ENCODE measurements around the gene PBOV1.

The PBOV1 gene

DNA sequence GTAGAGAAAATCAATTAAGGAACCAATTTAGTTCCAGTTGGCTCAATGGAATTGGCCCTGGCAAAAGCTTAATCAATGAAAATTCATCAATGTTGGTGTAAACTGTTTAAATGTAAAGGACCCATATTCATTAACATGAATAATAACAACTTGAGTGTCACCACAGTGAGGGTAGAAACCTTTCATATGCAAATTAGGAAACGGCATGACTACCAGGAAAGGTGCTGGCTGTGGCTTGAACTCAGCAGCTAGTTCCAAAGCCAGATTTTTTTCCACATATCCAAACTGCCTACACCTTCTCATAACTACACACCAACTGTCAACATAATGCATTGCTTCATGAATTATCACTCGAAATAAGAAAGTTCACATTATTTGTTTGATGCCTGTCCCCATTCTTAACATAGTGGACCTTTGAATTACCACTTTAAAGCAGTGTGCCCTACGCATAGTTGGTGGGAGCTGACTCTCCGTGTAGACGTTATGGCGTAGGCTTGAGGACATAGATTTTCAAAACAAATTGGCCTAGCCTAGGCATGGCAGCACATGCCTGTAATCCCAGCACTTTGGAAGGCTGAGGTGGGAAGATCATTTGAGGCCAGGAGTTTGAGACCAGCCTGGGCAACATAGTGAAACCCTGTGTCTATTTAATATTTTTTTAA is 19.7 kb downstream of the PBOV1 start:
- no peaks in the 10 kb centered on the region for H4K20me1 ChIP-seq (ENCODE audit: low read depth, low read length)
- H3K79me2 ChIP-seq (ENCODE audit: insufficient read depth, low read length), result no peaks in the 10 kb centered on the region
- H3F3A ChIP-seq (ENCODE audit: insufficient read depth), result no peaks in the 10 kb centered on the region
- H3K4me3 ChIP-seq (ENCODE audit: insufficient read depth, low read length, poor library complexity, severe bottlenecking), result no peak overlapping the region
- H3K4me2 ChIP-seq (ENCODE audit: low read depth, low read length, poor library complexity, severe bottlenecking), result no peak overlapping the region
- no peaks in the 10 kb centered on the region for H3K9me2 ChIP-seq (replicated peaks; ENCODE audit: insufficient read depth, low read length)
- H3K9me3 ChIP-seq (ENCODE audit: insufficient read depth, low read length), result no peaks in the 10 kb centered on the region
- H3K27ac ChIP-seq (ENCODE audit: low read depth, low read length), result no peak overlapping the region
- TF ChIP-seq EZH2phosphoT487 (conservative IDR thresholded peaks at IDR 0.05; ENCODE audit: low read length), result no peak
- TF ChIP-seq, protein P1, sequence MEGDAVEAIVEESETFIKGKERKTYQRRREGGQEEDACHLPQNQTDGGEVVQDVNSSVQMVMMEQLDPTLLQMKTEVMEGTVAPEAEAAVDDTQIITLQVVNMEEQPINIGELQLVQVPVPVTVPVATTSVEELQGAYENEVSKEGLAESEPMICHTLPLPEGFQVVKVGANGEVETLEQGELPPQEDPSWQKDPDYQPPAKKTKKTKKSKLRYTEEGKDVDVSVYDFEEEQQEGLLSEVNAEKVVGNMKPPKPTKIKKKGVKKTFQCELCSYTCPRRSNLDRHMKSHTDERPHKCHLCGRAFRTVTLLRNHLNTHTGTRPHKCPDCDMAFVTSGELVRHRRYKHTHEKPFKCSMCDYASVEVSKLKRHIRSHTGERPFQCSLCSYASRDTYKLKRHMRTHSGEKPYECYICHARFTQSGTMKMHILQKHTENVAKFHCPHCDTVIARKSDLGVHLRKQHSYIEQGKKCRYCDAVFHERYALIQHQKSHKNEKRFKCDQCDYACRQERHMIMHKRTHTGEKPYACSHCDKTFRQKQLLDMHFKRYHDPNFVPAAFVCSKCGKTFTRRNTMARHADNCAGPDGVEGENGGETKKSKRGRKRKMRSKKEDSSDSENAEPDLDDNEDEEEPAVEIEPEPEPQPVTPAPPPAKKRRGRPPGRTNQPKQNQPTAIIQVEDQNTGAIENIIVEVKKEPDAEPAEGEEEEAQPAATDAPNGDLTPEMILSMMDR (IDR thresholded peaks at IDR 0.05; ENCODE audit: insufficient read depth, low read length, poor library complexity, severe bottlenecking), result no peak
- no peaks in the 10 kb centered on the region for H3K36me3 ChIP-seq (ENCODE audit: low read length)
- no peaks in the 10 kb centered on the region for H3K27me3 ChIP-seq (ENCODE audit: low read length)
- H2AFZ ChIP-seq (ENCODE audit: low read depth, low read length, severe bottlenecking), result no peak overlapping the region
- no peak overlapping the region for H3K9ac ChIP-seq (ENCODE audit: low read length)

DNA sequence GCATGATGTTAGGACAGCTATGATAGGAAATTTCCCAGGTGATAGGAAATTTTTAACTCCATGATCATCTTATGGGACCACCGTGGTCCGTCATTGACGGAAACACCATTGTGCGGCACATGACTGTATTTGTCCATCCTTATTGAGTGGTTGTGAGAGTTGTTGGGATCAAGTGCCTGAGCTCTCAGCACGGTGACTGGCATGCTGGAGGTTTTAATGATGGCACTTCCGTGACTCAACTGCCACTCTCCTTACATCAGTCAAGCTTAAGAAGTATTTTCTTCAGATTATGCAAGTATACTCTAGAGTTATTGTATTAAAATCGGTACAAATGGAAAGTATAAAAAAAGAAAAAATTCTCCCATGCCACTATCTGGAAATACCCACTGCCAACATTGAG is 20.7 kb downstream of the PBOV1 start:
- Histone ChIP-seq H3K27ac (ENCODE audit: low read depth, low read length) (no peak overlapping the region), H3K9me2 (replicated peaks; ENCODE audit: insufficient read depth, low read length) (no peaks in the 10 kb centered on the region), H3F3A (ENCODE audit: insufficient read depth) (no peaks in the 10 kb centered on the region), H2AFZ (ENCODE audit: low read depth, low read length, severe bottlenecking) (no peak overlapping the region), H3K4me3 (ENCODE audit: insufficient read depth, low read length, poor library complexity, severe bottlenecking) (no peak overlapping the region), H3K79me2 (ENCODE audit: insufficient read depth, low read length) (no peaks in the 10 kb centered on the region), H3K4me2 (ENCODE audit: low read depth, low read length, poor library complexity, severe bottlenecking) (no peak overlapping the region), H4K20me1 (ENCODE audit: low read depth, low read length) (no peaks in the 10 kb centered on the region), H3K36me3 (ENCODE audit: low read length) (no peaks in the 10 kb centered on the region), H3K27me3 (ENCODE audit: low read length) (no peaks in the 10 kb centered on the region), H3K9me3 (ENCODE audit: insufficient read depth, low read length) (no peaks in the 10 kb centered on the region), H3K9ac (ENCODE audit: low read length) (no peak overlapping the region)
- TF ChIP-seq EZH2phosphoT487 (conservative IDR thresholded peaks at IDR 0.05; ENCODE audit: low read length), result no peak
- TF ChIP-seq, protein P1 (IDR thresholded peaks at IDR 0.05; ENCODE audit: insufficient read depth, low read length, poor library complexity, severe bottlenecking), result no peak

DNA sequence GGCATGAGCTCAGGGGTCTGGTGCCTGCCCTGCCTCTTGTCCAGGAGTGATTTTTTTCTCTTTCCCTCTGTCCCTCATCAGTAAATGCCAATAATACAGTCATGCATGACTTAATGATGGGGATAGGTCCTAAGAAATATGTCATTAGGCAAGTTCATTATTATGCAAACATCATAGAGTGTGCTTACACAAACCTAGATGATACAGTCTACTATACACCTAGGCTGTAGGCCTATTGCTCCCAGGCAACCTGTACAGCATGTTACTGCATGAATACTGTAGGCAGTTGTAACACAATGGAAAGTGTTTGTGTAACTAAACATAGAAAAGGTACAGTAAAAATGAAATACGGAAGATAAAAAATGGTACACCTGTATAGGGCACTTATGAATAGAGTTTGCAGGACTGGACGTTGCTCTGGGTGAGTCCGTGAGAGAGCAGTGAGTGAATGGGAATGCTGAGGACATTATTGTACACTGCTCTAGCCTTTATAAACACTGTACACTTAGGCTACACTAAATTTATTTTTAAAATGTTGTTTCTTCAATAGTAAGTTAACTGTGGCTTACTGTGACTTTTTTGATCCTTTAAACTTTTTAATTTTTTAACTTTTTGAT is 22.1 kb downstream of the PBOV1 start:
- H3K4me3 ChIP-seq (ENCODE audit: insufficient read depth, low read length, poor library complexity, severe bottlenecking), result no peak overlapping the region
- no peaks in the 10 kb centered on the region for H3K79me2 ChIP-seq (ENCODE audit: insufficient read depth, low read length)
- no peak overlapping the region for H3K27ac ChIP-seq (ENCODE audit: low read depth, low read length)

More for the DNA sequence above, 22.1 kb downstream of the PBOV1 start:
- TF ChIP-seq, protein P1 (IDR thresholded peaks at IDR 0.05; ENCODE audit: insufficient read depth, low read length, poor library complexity, severe bottlenecking), result no peak
- no peak for TF ChIP-seq EZH2phosphoT487 (conservative IDR thresholded peaks at IDR 0.05; ENCODE audit: low read length)
- Histone ChIP-seq H2AFZ (ENCODE audit: low read depth, low read length, severe bottlenecking) (no peak overlapping the region), H3F3A (ENCODE audit: insufficient read depth) (no peaks in the 10 kb centered on the region), H3K4me2 (ENCODE audit: low read depth, low read length, poor library complexity, severe bottlenecking) (no peak overlapping the region), H3K9ac (ENCODE audit: low read length) (no peak overlapping the region), H3K9me3 (ENCODE audit: insufficient read depth, low read length) (no peaks in the 10 kb centered on the region), H4K20me1 (ENCODE audit: low read depth, low read length) (no peaks in the 10 kb centered on the region), H3K36me3 (ENCODE audit: low read length) (no peaks in the 10 kb centered on the region), H3K27me3 (ENCODE audit: low read length) (no peaks in the 10 kb centered on the region), H3K9me2 (replicated peaks; ENCODE audit: insufficient read depth, low read length) (no peaks in the 10 kb centered on the region)
